Neural cell (in vitro differentiated cells): ENCODE data around the gene PTPRN2.

Experiments
- EP300 ChIP-seq: fragments of 450-650 bp; conservative IDR thresholded peaks from 2 replicates; pipeline ENCODE4 v1.6.1; 2014; ENCODE audit warnings: antibody characterized with exemption, mild to moderate bottlenecking, moderate library complexity; ENCODE audit not compliant: poor library complexity, severe bottlenecking
- EZH2 ChIP-seq: fragments of 200-600, 300-800 bp; shearing (Covaris generic), sonication (generic); IDR thresholded peaks from 2 replicates; pipeline ENCODE4 v1.6.1; 2014; ENCODE audit warnings: antibody characterized with exemption, low read length, borderline replicate concordance, mild to moderate bottlenecking; ENCODE audit not compliant: insufficient read depth, poor library complexity, severe bottlenecking
- MXI1 ChIP-seq: fragments of 450-650 bp; conservative IDR thresholded peaks from 2 replicates; pipeline ENCODE4 v1.6.1; 2014; ENCODE audit warnings: antibody characterized with exemption, mild to moderate bottlenecking; ENCODE audit not compliant: poor library complexity, severe bottlenecking
- POLR2AphosphoS5 ChIP-seq: IDR thresholded peaks from 2 replicates; pipeline ENCODE4 v1.6.1; 2012
- SMC3 ChIP-seq: fragments of 450-650 bp; conservative IDR thresholded peaks from 2 replicates; pipeline ENCODE4 v1.6.1; 2014; ENCODE audit warnings: antibody characterized with exemption, mild to moderate bottlenecking, moderate library complexity; ENCODE audit not compliant: poor library complexity
- TAF1 ChIP-seq: IDR thresholded peaks from 2 replicates; pipeline ENCODE4 v1.6.1; 2012; ENCODE audit warnings: low read depth
- TF ChIP-seq, protein P1 (sequence below): fragments of 450-650 bp; IDR thresholded peaks from 2 replicates; pipeline ENCODE4 v1.5.1; 2014; ENCODE audit warnings: antibody characterized with exemption, mild to moderate bottlenecking, moderate library complexity; ENCODE audit not compliant: poor library complexity, severe bottlenecking
- TF ChIP-seq, protein P2 (sequence below): IDR thresholded peaks from 2 replicates; pipeline ENCODE4 v1.6.1; 2012; ENCODE audit warnings: borderline replicate concordance

DNA sequence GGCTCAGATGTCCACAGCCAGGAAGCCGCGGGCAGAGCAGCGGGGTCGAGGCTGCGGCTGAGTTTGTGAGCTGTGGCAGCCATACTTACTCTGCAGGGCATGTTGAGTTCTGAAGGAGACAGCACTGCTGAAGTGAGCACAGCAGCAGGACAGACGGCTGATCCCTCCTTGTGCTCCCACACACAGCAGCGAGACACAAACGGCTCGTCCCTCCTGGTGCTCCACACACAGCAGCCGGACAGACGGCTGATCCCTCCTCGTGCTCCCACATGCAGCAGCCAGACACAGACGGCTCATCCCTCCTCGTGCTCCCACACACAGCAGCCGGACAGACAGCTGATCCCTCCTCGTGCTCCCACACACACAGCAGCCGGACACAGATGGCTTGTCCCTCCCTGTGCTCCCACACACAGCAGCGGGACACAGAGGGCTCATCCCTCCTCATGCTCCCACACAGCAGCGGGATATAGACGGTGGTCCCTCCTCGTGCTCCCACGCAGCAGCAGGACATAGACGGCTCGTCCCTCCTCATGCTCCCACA, 305.1 kb downstream of the PTPRN2 start:
- TF ChIP-seq, protein P1, sequence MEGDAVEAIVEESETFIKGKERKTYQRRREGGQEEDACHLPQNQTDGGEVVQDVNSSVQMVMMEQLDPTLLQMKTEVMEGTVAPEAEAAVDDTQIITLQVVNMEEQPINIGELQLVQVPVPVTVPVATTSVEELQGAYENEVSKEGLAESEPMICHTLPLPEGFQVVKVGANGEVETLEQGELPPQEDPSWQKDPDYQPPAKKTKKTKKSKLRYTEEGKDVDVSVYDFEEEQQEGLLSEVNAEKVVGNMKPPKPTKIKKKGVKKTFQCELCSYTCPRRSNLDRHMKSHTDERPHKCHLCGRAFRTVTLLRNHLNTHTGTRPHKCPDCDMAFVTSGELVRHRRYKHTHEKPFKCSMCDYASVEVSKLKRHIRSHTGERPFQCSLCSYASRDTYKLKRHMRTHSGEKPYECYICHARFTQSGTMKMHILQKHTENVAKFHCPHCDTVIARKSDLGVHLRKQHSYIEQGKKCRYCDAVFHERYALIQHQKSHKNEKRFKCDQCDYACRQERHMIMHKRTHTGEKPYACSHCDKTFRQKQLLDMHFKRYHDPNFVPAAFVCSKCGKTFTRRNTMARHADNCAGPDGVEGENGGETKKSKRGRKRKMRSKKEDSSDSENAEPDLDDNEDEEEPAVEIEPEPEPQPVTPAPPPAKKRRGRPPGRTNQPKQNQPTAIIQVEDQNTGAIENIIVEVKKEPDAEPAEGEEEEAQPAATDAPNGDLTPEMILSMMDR: no peak
- TF ChIP-seq MXI1: no peak
- TF ChIP-seq EZH2: no peak
- TF ChIP-seq TAF1: no peak
- no peak for TF ChIP-seq SMC3
- TF ChIP-seq EP300: no peak
- TF ChIP-seq, protein P2, sequence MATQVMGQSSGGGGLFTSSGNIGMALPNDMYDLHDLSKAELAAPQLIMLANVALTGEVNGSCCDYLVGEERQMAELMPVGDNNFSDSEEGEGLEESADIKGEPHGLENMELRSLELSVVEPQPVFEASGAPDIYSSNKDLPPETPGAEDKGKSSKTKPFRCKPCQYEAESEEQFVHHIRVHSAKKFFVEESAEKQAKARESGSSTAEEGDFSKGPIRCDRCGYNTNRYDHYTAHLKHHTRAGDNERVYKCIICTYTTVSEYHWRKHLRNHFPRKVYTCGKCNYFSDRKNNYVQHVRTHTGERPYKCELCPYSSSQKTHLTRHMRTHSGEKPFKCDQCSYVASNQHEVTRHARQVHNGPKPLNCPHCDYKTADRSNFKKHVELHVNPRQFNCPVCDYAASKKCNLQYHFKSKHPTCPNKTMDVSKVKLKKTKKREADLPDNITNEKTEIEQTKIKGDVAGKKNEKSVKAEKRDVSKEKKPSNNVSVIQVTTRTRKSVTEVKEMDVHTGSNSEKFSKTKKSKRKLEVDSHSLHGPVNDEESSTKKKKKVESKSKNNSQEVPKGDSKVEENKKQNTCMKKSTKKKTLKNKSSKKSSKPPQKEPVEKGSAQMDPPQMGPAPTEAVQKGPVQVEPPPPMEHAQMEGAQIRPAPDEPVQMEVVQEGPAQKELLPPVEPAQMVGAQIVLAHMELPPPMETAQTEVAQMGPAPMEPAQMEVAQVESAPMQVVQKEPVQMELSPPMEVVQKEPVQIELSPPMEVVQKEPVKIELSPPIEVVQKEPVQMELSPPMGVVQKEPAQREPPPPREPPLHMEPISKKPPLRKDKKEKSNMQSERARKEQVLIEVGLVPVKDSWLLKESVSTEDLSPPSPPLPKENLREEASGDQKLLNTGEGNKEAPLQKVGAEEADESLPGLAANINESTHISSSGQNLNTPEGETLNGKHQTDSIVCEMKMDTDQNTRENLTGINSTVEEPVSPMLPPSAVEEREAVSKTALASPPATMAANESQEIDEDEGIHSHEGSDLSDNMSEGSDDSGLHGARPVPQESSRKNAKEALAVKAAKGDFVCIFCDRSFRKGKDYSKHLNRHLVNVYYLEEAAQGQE: no peak
- no peak for TF ChIP-seq POLR2AphosphoS5
